GM21381 (cell line): ENCODE results near the gene CDH26.

Source experiments
- ATAC-seq: cut with Tn5 transposase; IDR thresholded peaks from one replicate; pipeline ENCODE4 v1.9.1; 2021; ENCODE audit warnings: mild to moderate bottlenecking, moderate library complexity; ENCODE audit not compliant: unreplicated experiment

The CDH26 gene

GRCh38 chr20:60057866-60058807 lies 99.9 kb downstream of the CDH26 start:
- no peak for ATAC-seq

GRCh38 chr20:60058879-60059278 lies 100.7 kb downstream of the CDH26 start:
- ATAC-seq: no peak

GRCh38 chr20:60060006-60060557 lies 101.9 kb downstream of the CDH26 start:
- ATAC-seq: no peak

GRCh38 chr20:60060593-60060992 lies 102.4 kb downstream of the CDH26 start:
- no peak for ATAC-seq

GRCh38 chr20:60062431-60063047 lies 104.3 kb downstream of the CDH26 start:
- ATAC-seq: no peak

- ATAC-seq: no peak
Observed at GRCh38 chr20:60063048-60063451, 104.8 kb downstream of the CDH26 start.

GRCh38 chr20:60063739-60064380 lies 105.6 kb downstream of the CDH26 start:
- no peak for ATAC-seq
